SK-MEL-5 (cell line): ENCODE results near the gene MTARC2. TPM values are rescaled to one million over a fixed set of nuclear protein-coding genes. Genes with fewer than 3 reads are reported as not detected.

Experiments
- DNase-seq: peaks from one replicate; pipeline ENCODE4 v3.0.0-alpha.2; 2016; ENCODE audit warnings: low read depth, low spot score
- in situ Hi-C: cut with HindIII; loops from 2 replicates; pipeline ENCODE4 v1.10.0; 2016; ENCODE audit warnings: low sequenced_read_pairs, high pct_unique_total_duplicates, low pct_unique_long_range_greater_than_20kb
- total RNA-seq: library from RNA; depleted of rRNA; stranded (reverse); fragments of >200 nt; shearing (Covaris generic); gene quantifications from 2 replicates; pipeline ENCODE4 v1.2.3, GENCODE V29; 2014

MTARC2 gene
- total RNA-seq, 1 experiment from 2014 or later, result 1.2 TPM

DNA sequence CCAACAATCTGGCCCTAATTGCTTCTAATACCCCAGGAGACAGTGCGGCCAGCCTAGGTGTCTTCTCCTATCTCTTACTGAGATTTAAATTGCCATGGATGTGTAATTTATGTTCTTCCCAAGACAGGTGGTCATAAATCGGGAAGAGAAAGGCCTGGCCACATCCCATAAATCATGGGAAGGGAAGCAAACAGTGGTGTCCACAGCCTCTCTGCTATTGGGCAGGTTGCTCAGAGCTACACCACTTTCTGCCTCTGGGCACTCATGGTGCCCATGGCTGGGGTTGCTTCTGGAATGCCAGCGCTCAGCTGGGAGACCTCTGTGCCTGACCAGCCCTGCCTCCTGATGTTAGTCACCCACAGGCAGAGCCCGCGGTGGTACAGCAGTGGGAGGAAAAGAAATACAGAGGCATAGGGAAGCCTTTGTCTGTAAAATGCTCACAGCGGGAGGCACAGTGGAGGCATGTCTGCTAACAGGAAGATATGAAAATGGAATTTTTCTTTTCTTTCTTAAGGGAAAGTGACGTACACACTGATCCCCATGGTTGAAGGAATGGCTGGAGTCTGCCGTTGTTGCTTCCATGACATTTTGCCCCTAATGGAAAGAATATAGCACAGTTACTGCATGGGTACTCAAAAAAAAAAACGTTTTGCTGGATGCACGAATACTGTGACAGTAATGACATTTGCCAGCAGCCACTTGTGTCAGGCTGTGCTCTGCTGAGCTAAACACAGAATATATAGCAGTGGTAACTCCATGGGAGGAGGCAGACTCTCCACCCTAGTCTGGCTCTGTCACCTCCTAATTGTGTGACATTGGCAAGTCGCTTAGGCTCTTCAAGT lies 60.4 kb downstream of the MTARC2 start:
- peak; percentile 92 for DNase-seq
- in situ Hi-C loops, result no loop called here

DNA sequence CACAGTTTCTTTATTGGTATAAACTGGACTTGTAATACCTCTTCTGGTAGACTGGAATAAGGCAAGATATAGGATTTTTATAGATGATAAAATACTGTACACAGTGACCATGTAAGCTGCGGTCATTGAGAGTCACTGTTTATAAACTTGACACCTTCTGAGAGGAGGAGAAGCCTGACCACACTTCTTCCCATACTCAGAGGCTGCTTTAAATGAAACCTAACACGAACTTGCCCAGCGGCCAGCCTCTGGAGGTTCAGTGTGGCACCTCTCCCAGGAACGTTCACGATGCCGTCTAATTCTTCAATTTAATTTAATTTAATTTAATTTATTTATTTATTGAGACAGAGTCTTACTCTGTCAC lies 61.0 kb downstream of the MTARC2 start:
- in situ Hi-C loops, result no loop called here
- no peak for DNase-seq

DNA sequence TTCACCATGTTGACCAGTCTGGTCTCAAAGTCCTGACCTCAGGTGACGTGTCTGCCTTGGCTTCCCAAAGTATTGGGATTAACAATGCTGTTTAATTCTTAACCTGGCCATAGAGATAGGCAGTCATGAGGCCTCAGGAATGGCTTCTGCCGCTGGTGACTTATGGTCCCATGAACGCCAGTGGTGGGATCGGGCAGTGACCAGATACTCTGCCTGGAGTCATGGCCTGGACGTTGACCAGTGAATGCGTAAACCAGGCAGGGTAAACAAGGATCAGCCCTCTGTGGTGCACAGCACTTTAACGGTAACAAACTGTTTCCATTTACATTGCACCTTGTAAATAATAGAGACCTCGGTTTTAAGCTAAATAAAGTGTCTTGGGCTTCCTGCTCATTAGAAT lies 61.6 kb downstream of the MTARC2 start:
- in situ Hi-C loops, result no loop called here
- DNase-seq, result no peak

DNA sequence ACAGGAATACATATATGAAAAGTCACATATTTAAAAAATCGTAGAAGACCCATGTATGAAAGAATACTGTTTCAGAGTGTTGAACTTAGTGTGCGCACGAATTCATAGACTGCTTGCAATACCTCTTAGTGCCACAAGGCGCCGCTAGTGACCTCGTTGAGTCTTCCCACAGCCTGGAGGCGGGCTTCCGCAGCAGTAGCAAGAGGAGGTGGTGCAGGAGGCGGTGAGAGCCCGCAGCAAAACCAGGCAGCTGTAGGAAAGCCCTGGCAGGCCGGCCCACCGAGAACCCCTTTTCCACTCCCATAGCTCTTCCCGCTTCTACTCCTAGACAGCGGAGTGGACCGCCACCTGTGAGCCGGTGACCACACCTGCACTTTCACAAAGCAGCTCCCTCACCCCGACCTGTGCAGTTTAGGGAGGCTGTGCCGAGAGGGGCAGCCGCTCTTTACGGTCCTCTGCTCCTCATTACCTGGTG lies 62.1 kb downstream of the MTARC2 start:
- in situ Hi-C loops, result no loop called here
- peak; percentile 88 for DNase-seq

DNA sequence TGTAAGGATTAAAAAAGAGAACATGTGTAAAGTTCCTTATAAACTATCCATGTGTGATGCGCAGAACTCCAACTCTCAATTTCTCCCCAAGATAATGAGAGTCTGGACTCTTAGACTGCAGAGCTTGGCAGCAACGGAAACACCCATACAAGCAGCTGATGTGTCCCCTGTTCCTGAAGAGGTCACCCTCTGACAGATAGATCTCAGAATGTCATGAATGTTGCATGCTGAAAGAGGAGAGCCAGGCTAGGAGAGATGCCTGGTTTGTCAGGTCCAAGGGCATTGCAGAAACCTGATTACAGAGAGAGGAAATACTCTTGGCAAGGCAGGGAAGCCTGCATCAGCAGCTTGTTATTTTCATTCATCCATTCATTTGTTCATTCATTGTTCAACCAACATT lies 62.8 kb downstream of the MTARC2 start:
- DNase-seq, result peak; percentile 38
- in situ Hi-C loops, result no loop called here

DNA sequence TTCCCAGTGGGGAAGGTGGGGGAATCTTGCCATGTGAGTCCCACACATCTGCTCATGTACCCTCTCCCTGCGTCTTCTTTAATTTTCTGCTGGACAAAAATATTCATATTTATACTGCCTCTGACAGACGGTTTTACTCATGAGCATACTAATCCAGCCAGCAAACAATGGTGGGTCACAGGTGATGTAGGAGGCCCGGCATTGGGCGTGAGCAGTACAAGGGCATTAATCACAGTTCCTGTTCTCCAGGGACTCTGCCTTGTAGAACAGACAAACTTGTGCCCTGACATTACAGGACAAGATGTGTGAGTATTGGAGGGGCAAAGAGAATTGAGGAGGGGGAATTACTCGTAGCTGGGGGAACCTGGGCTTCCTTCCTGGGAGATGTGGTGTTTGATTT lies 63.6 kb downstream of the MTARC2 start:
- DNase-seq, result no peak
- in situ Hi-C loops, result no loop called here

DNA sequence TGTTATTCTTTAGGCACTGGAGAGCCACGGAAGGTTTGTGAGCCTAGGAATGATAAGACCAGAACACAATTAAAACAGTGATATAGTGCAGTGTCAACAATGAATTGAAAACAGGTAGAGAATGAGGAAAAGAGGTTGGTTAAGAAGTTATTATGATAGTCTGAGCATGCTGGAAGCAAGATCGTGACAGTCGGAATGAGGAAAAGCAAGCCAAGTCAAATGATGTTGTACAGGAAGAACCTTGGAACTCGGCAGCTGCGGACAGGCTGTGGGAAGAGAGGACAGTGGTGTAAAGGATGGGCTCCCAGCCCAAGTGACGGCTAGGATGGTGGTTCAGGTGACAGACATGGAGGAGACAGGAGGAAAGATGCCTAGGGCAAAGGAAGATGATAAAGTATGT lies 64.2 kb downstream of the MTARC2 start:
- no peak for DNase-seq
- in situ Hi-C loops, result no loop called here

DNA sequence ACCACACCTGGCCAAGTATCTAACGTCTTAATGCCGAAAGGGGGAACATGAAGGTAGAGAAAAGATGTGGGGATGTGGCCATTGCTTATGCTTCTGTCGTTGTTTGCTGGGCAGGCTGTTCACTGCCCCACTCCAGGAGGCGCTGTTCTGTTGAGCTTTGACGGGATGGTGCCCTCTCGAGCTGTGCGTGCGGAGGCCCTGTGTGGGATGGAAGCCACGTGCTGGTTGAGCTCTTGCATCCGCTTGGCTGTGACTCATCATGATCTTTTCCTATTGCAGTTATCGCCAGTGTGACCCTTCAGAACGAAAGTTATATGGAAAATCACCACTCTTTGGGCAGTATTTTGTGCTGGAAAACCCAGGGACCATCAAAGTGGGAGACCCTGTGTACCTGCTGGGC lies 64.9 kb downstream of the MTARC2 start:
- in situ Hi-C loops, result no loop called here
- DNase-seq, result peak; percentile 85

DNA sequence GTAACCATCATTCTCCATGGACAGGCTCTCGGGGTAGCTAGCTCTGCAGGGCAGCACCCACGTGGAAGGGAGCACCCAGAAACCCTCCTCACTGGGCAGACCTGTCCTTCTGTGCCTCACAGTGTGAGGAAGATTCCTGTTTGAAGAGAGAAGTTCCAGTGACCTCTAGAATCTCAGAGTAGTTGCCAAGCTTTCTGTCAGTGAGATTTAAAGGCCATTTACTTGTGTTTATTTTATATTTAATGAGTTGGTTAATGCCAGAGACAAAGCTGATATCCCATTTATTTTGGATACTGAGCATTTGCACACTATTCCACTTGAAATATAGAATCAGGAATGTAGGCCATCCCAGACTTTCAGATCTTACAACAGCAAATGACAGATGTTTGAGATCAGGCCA lies 67.3 kb downstream of the MTARC2 start:
- in situ Hi-C loops, result no loop called here
- no peak for DNase-seq

DNA sequence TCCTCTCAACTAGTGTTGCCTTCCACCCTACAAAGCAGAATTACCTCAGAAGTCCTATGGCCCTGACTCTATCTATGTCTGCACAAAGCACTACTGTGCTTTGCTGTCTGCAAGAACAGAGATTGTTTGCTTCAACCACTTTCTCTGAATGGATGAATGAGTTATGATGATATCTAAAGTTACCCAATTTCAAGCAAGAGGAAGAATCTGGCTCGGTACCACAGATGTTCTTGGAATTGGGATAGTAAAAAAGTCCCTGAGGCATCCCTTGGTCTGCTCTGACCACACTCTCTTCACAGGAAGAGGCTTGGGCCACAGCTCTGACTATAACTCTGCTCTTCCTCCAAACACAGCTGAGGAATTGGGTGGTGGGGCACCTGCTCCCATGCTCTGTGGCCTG lies 69.8 kb downstream of the MTARC2 start:
- in situ Hi-C loops, result no loop called here
- no peak for DNase-seq

DNA sequence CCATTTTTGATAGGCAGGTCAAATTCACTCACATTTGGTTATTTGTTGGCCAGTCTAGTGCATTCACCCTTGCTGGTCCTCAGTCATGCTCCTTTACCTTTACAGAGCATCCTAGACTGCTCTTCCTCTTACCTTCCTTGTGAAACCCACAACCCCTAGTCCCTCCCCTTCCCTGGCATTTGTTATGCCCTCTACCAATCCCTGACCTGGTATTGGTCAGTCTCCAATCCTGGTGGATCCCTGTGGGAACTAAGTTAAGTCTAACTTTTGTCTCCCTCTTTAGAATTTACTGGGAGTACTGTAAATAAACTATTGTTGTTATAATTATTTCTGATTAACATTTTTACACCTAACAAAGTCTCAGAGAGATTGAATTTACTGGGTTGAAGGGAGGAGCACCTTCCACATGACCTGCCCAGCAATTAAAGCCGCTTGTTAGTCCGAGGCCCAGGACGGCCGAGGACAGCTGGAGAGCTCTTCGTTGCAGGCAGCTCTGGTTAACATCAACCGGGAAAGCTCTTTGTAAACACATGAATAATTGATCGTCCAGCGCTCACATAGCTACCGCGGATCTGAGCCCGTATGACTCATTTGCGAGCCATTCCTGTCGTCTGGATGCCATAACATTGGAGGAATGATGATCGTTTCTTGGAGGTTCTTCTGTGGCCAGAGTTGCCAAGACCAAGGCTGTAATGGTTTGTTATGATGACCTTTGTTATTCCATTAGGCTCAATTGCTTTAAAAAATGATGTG lies 70.5 kb downstream of the MTARC2 start:
- in situ Hi-C loops, result no loop called here
- DNase-seq, result no peak

DNA sequence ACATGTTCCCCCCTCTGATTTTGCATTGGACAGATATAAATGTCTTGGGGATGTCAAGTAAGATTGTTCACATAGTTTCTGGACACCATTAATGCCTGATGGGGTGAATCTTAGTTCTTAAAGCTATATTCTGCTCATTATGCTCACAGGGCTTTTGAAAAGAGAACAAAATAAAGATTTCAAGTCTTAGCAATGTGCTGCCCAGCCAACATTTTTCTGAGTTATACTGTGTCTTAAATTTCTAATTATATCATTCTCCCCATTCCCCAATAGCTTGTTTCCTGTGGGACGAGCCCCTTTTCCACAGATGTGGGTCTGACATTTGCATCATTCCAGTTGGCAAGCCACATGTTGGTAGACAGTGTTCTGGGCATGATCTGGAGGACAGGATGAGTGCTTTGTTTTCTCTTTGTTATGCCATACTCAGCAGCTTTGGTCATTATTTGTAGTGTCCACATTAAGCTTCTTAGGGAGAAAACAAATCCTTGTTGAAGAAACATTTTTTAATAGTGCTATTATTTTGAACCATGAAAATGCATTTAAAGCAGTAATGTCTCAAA lies 71.4 kb downstream of the MTARC2 start:
- in situ Hi-C loops, result no loop called here
- no peak for DNase-seq

DNA sequence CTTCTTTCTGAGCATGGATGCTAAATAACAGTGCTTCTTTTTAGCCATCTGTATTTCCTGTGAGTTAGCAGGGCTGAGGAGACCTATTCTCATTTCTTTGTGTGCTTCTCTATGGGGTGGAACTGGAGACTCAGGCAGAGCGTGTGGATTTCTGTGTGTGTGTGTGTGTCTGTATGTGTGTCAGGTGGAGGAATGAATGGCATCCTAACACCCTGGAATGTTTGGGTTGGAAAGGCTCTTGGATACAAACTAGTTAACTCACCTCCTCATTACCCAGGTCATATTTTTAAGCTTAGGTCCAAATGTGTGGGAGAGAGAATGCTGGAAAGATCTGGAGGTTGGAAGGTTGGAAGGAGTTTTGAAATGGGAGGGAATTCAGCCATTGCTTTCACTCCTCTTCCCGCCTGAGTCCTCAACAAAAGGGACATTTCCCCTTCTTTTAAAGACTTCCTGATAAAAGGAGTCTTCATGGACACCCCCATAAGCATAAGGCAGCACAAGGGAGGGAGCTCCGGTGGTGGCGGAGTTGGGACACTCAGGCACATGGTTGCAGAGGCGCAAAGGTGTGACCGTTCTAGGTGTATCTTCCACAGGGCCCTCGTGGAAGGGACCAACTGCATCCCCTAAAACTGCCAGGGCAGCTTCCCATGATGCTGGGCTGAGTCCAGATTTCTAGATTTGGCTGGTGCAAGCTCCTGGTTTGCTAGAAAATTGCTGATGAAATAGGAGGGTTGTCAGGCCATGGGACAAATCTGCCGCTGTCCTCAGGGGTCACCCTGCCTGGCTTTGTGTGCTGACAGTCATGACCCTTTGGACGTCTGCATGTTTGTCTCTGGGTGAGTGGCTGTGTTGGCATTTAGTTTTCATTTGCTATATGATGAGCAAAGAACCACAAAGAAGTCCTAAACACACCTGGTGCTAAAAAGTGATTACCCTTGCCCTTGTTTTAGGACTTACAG lies 76.2 kb downstream of the MTARC2 start:
- in situ Hi-C loops, result no loop called here
- DNase-seq, result no peak

DNA sequence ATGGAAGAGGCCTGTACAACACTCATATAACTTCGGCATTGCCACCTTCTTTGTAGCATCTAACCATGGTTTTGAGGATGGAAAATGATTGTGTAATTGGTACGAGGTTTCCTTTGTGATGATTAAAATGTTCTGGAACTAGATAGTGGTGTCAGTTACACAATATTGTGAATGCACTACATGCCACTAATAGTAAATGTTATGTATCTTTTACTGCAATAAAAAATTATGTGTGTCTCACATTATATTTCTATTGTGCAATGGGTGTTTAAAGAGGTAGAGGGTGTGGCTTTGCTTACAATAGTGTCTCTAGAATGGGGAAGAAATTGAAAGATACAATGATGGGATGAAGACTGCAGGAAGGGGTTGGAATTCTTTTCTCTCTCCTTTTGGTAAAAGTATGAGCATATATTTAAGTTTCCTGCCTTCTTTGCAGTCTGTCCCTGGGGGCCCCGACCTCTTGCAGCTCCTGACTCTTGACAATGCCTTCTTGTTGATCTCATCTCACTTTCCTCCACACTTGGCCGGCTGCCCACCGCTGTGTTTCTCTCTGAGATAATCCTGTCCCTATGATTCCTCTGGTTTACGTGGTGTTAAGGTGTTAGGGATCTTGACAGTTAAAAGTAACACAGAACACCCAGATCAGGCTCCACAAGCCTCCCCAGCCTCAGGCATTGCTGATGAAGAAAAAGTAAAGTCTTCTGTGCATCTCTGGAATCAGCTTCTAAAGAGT lies 77.9 kb downstream of the MTARC2 start:
- in situ Hi-C loops, result no loop called here
- DNase-seq, result peak; percentile 67

DNA sequence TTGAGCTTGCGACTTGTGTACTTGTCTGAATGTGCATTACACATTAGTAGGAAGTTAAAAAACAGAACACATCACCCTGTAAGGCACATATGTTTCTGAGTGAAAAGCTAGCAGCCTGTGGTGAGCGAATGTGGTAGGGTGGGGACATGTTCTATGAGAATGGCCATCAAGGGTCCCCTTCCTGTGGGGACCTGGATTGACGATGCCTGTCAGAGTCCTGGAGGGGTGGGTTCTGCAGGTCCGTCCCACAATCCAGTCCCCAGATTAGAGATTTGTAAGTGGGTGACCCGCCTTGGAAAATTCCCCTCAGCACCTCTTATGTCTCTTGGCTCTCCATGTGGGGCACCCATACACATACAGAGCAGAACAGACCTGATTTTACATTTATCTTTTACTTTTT lies 78.6 kb downstream of the MTARC2 start:
- DNase-seq, result no peak
- in situ Hi-C loops, result no loop called here

DNA sequence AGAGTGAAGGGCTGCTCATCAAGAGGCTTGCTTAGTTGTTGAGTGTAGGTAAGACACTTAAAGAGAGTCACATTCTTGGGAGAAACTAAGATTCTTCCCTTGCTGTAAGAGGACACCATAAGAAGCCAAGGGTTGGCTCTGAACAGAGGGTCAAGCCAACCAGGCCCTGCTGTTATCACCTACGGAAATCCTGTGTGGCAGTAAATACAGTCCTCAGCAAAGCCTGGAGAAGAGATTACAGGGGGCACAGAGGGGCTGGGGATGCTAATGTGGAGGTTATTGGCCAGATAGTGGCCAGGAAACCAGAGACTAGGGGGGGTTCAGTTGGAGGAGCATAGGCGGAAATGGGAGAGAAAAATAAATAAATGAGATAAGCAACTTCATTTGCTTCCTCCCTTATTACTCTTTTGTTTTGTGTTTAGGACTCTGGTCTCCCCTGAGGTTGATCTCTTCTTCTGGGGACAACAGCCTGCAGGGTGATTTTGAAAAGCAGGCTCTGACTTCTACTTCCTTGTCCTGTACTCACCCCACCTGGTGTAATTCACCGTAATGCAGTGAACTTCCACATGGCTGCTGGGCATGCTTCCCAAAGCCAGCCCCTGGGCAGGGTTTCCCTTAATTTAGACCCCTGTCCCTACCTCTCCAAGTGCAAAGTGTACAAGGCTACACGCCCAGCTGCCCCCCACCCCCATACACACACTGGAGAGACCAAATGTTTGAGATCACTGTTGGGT lies 79.5 kb downstream of the MTARC2 start:
- DNase-seq, result no peak
- in situ Hi-C loops, result no loop called here

DNA sequence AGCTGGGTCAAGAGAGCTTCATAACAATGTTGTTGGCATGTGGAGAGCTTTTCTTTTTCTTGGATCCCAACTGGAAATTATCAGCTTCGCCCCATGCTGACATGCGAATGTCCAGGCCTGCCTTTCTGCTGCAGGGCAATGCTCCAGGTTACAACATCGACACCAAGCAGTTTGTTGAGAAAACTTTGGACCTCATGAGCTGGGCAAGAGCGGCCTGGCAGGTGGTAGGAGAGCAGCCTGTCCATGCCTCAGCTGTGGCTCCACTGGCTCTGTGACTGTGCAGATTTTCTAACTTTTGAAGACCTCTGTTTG lies 80.0 kb downstream of the MTARC2 start:
- in situ Hi-C loops, result no loop called here
- DNase-seq, result no peak
